Smooth muscle cell (in vitro differentiated cells): Measurements from ENCODE around the gene SH3GL2. TPM values are rescaled to one million over a fixed set of nuclear protein-coding genes. Genes with fewer than 3 reads are reported as not detected.
A peak's percentile ranks its signal among the peaks of the same experiment; 100 is the strongest.

ENCODE experiments used
- DNase-seq: peaks from one replicate; lab custom pipeline; 2025; ENCODE audit not compliant: unreplicated experiment; lab: John Stamatoyannopoulos, UW
- H2AFZ ChIP-seq: fragments of 200-600 bp; sonication (generic); 2 replicates; pipeline ENCODE4 v1.6.0; 2016; ENCODE audit warnings: antibody characterized with exemption, low read depth, mild to moderate bottlenecking
- H3F3A ChIP-seq: fragments of 200-600 bp; sonication (generic); 2 replicates; pipeline ENCODE4 v1.6.0; 2017; ENCODE audit warnings: antibody characterized with exemption, low read depth
- H3K27ac ChIP-seq: fragments of 200-600 bp; sonication (generic); 2 replicates; pipeline ENCODE4 v1.5.1; 2016; ENCODE audit warnings: low read depth, mild to moderate bottlenecking
- H3K27me3 ChIP-seq: fragments of 200-600 bp; sonication (generic); 2 replicates; pipeline ENCODE4 v1.6.1; 2016; ENCODE audit warnings: low read depth, mild to moderate bottlenecking
- H3K36me3 ChIP-seq: fragments of 200-600 bp; sonication (generic); 2 replicates; pipeline ENCODE4 v1.5.1; 2016; ENCODE audit warnings: low read depth
- H3K4me1 ChIP-seq: fragments of 200-600 bp; sonication (generic); 2 replicates; pipeline ENCODE4 v1.5.1; 2016; ENCODE audit warnings: low read depth
- H3K4me2 ChIP-seq: fragments of 200-600 bp; sonication (generic); 2 replicates; pipeline ENCODE4 v1.6.0; 2016; ENCODE audit warnings: mild to moderate bottlenecking
- H3K4me3 ChIP-seq: fragments of 200-600 bp; sonication (generic); 2 replicates; pipeline ENCODE4 v1.5.1; 2016; ENCODE audit warnings: mild to moderate bottlenecking
- H3K79me2 ChIP-seq: fragments of 200-600 bp; sonication (generic); 2 replicates; pipeline ENCODE4 v1.6.0; 2016; ENCODE audit warnings: low read depth, mild to moderate bottlenecking
- H3K9ac ChIP-seq: fragments of 200-600 bp; sonication (generic); 2 replicates; pipeline ENCODE4 v1.6.0; 2016; ENCODE audit warnings: low read depth
- H3K9me3 ChIP-seq: fragments of 200-600 bp; sonication (generic); replicated peaks from 2 replicates; pipeline ENCODE4 v1.5.1; 2016; ENCODE audit warnings: low read depth
- H4K20me1 ChIP-seq: fragments of 200-600 bp; sonication (generic); 2 replicates; pipeline ENCODE4 v1.6.0; 2016; ENCODE audit warnings: low read depth
- CTCF ChIP-seq: fragments of 200-600 bp; sonication (generic); IDR thresholded peaks from 2 replicates; pipeline ENCODE4 v1.5.1; 2017; ENCODE audit warnings: borderline replicate concordance, mild to moderate bottlenecking, antibody characterized with exemption; ENCODE audit not compliant: insufficient read depth, poor library complexity, severe bottlenecking
- WGBS: methylation state at CpG from one replicate; pipeline ENCODE4 v1.1.7; 2016; ENCODE audit warnings: low lambda C conversion rate; 5-methylcytosine and 5-hydroxymethylcytosine counted together
- polyA plus RNA-seq: library from polyadenylated mRNA; unstranded; fragments of >200 nt; fragmentation: Nextera tagmentation; extraction: Ambion mirVana; gene quantifications from 2 replicates; pipeline ENCODE4 v1.2.1, GENCODE V29; 2016
- total RNA-seq: library from RNA; depleted of rRNA; stranded (reverse); fragments of >200 nt; gene quantifications from 2 replicates; pipeline ENCODE4 v1.2.3, GENCODE V29; 2014

The SH3GL2 gene
- total and polyA plus RNA-seq, 2 experiments from 2014 or later, result not detected

GRCh38 chr9:17688834-17689233 lies 110.0 kb downstream of the SH3GL2 start:
- 84% methylated on average over 1 of the region's 1 CpG for WGBS
- Histone ChIP-seq H3K9me3 (no peaks in the 10 kb centered on the region), H3K27ac (no peak overlapping the region), H3K36me3 (no peaks in the 10 kb centered on the region), H4K20me1 (no peaks in the 10 kb centered on the region), H3K79me2 (no peaks in the 10 kb centered on the region), H3K9ac (no peak overlapping the region), H3K4me1 (no peaks in the 10 kb centered on the region), H3K4me3 (no peak overlapping the region), H3F3A (no peaks in the 10 kb centered on the region), H2AFZ (no peak overlapping the region), H3K4me2 (no peak overlapping the region), H3K27me3 (peaks cover 3% of the 10 kb centered on the region)
- TF ChIP-seq CTCF, result no peak
- no peak for DNase-seq

GRCh38 chr9:17694336-17694735 lies 115.5 kb downstream of the SH3GL2 start:
- Histone ChIP-seq H3K9ac (no peak overlapping the region), H3K27me3 (no peaks in the 10 kb centered on the region), H3K4me2 (no peak overlapping the region), H3K4me3 (no peak overlapping the region), H4K20me1 (no peaks in the 10 kb centered on the region), H3K36me3 (no peaks in the 10 kb centered on the region), H2AFZ (no peak overlapping the region), H3K79me2 (no peaks in the 10 kb centered on the region), H3F3A (no peaks in the 10 kb centered on the region), H3K27ac (no peak overlapping the region), H3K9me3 (no peaks in the 10 kb centered on the region), H3K4me1 (no peaks in the 10 kb centered on the region)
- TF ChIP-seq CTCF, result no peak
- 94% methylated on average over 2 of the region's 2 CpGs for WGBS
- DNase-seq, result no peak

GRCh38 chr9:17695482-17695881 lies 116.6 kb downstream of the SH3GL2 start:
- no peaks in the 10 kb centered on the region for H3K27me3 ChIP-seq
- H2AFZ ChIP-seq, result no peak overlapping the region
- no peaks in the 10 kb centered on the region for H3K79me2 ChIP-seq
- no peaks in the 10 kb centered on the region for H4K20me1 ChIP-seq
- H3K27ac ChIP-seq, result no peak overlapping the region
- no peaks in the 10 kb centered on the region for H3K36me3 ChIP-seq
- H3K4me3 ChIP-seq, result no peak overlapping the region
- H3K4me2 ChIP-seq, result no peak overlapping the region
- H3F3A ChIP-seq, result no peaks in the 10 kb centered on the region
- 88% methylated on average over 3 of the region's 3 CpGs for WGBS
- no peaks in the 10 kb centered on the region for H3K4me1 ChIP-seq
- no peak overlapping the region for H3K9ac ChIP-seq
- DNase-seq, result no peak
- TF ChIP-seq CTCF, result no peak
- no peaks in the 10 kb centered on the region for H3K9me3 ChIP-seq

GRCh38 chr9:17699615-17700330 lies 120.9 kb downstream of the SH3GL2 start:
- Histone ChIP-seq H3K36me3 (no peaks in the 10 kb centered on the region), H3K9me3 (no peaks in the 10 kb centered on the region), H3K79me2 (no peaks in the 10 kb centered on the region), H3K27me3 (peaks cover 13% of the 10 kb centered on the region), H3K4me3 (no peak overlapping the region), H3F3A (no peaks in the 10 kb centered on the region), H3K4me2 (peak overlapping the region; percentile 31), H2AFZ (no peak overlapping the region), H3K27ac (no peak overlapping the region), H3K4me1 (no peaks in the 10 kb centered on the region), H4K20me1 (no peaks in the 10 kb centered on the region), H3K9ac (no peak overlapping the region)
- WGBS, result 93% methylated on average over 3 of the region's 3 CpGs
- no peak for DNase-seq
- TF ChIP-seq CTCF, result no peak
